Measurements from ENCODE around the gene KCNJ16. TPM values are rescaled to one million over a fixed set of nuclear protein-coding genes. Genes with fewer than 3 reads are reported as not detected.

Gene KCNJ16
- total and polyA plus RNA-seq, 2 of the 13 experiments (the other 11 are each of a cell fraction or from before 2014, with no cell fraction given) = not detected

DNA sequence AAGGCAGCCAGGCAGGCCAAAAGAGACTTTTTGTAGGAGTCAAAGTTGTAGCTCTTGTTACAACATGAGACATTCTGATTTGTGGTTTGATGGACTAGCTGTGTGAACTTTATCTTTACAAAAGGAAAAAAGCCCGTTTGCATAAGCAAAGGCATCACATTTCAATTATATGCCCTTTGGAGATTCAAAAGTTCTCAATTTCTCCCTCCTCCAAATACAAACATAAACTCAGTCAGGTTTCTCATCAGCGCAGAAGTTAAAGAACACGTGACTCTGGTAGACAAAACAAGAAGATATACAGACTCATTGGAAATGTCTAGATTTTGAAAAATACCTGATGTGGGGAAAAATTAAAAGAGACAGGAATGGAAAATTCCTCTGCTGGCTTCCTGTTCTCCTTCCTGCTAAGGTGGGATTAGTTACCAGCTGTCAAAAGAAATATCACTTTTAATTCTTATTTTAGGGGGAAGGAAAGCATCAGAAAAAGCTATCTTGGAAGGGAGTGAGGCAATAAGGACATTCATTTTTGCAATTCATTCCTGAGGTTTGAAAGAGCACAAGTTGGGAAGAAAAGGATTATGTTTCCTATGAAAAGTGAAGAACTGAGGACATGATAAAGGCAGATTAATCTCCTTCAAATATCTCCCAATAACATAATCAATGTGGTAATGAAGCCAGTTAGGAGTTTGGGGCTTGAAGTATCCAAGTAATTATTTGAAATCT, 4.6 kb upstream of the KCNJ16 start:
- no peak overlapping the region for H2AFZ ChIP-seq (ENCODE audit: low read length)
- H3K4me1 ChIP-seq (ENCODE audit: insufficient read depth, low read length) = no peaks in the 10 kb centered on the region
- intact Hi-C loops (cut with micrococcal nuclease; ENCODE audit: unreplicated experiment) (no loop called here), in situ Hi-C loops (cut with HindIII; ENCODE audit: extremely low pct_ligation_motif_present, low pct_unique_long_range_greater_than_20kb) (no loop called here)
- no peak for ATAC-seq
- no peak for DNase-seq (ENCODE audit: low spot score)
- H3K79me2 ChIP-seq (ENCODE audit: insufficient read depth, low read length) = no peaks in the 10 kb centered on the region
- H3K36me3 ChIP-seq (replicated peaks in 1 of 2; ENCODE audit: control insufficient read depth in 1 of 2, insufficient read depth in 2 of 2, low read length in 2 of 2) = no peaks in the 10 kb centered on the region
- WGBS (ENCODE audit: low lambda C conversion rate) = 37% methylated on average over 3 of the region's 3 CpGs
- no peak overlapping the region for H3K27ac ChIP-seq (ENCODE audit: extremely low read length, insufficient read depth, low read length)
- BruUV-seq (replicated peaks) = no TSS peak
- no peak for FAIRE-seq
- ChIA-PET CTCF (ENCODE audit: low intra/inter-chr PET ratio, low total read pairs) (no interaction called here), POLR2A (no interaction called here)
- H4K20me1 ChIP-seq (ENCODE audit: insufficient read depth, low read length) = no peaks in the 10 kb centered on the region
- no peak overlapping the region for H3K4me3 ChIP-seq (replicated peaks in 1 of 3; ENCODE audit: insufficient read depth in 1 of 3, low read depth in 2 of 3, low read length in 3 of 3)
- no peak for TF ChIP-seq ATF1 (CRISPR knock-in tag; IDR thresholded peaks at IDR 0.05)
- no peak for TF ChIP-seq MLX (CRISPR knock-in tag; IDR thresholded peaks at IDR 0.05)
- no peak for TF ChIP-seq KLF16 (CRISPR knock-in tag; IDR thresholded peaks at IDR 0.05)
- TF ChIP-seq KDM4B (CRISPR knock-in tag; IDR thresholded peaks at IDR 0.05) = no peak
- TF ChIP-seq RFX1 (IDR thresholded peaks at IDR 0.05) = no peak
- TF ChIP-seq ZSCAN20 (CRISPR knock-in tag; IDR thresholded peaks at IDR 0.05; ENCODE audit: borderline replicate concordance) = no peak
- TF ChIP-seq ERF (CRISPR knock-in tag; IDR thresholded peaks at IDR 0.05) = no peak
- no peak for TF ChIP-seq TFDP2 (CRISPR knock-in tag; IDR thresholded peaks at IDR 0.05)
- TF ChIP-seq HMGA1 (CRISPR knock-in tag; conservative IDR thresholded peaks at IDR 0.05) = no peak
- no peak for TF ChIP-seq NONO (IDR thresholded peaks at IDR 0.05)
- TF ChIP-seq NONO (CRISPR knock-in tag; conservative IDR thresholded peaks at IDR 0.05) = no peak
- TF ChIP-seq EZH2 (conservative IDR thresholded peaks at IDR 0.05; ENCODE audit: low read depth, low read length) = no peak
- TF ChIP-seq CENPBD1 (CRISPR knock-in tag; IDR thresholded peaks at IDR 0.05; ENCODE audit: borderline replicate concordance, low read depth) = no peak
- H3K4me2 ChIP-seq (ENCODE audit: low read depth, low read length) = no peak overlapping the region
- H3K9ac ChIP-seq (ENCODE audit: insufficient read depth, low read depth, low read length) = no peak overlapping the region
- no peaks in the 10 kb centered on the region for H3K27me3 ChIP-seq (ENCODE audit: control insufficient read depth in 1 of 2, insufficient read depth in 2 of 2, low read length in 2 of 2)
- peaks cover 85% of the 10 kb centered on the region for H3K9me3 ChIP-seq (ENCODE audit: low read length)

Data from HepG2 (cell line).